Suprapubic skin (tissue), 3 donors: ENCODE measurements around the gene MME.

ENCODE experiments used
- EP300 ChIP-seq: sonication (generic); formaldehyde crosslinking; IDR thresholded peaks from one replicate; pipeline ENCODE4 v1.6.1; 2017; ENCODE audit warnings: antibody characterized with exemption
- TF ChIP-seq, protein P1 (sequence below), 2 donors: fragments of 200-600 bp in 1 of 2; fragments of 450-650 bp in 1 of 2; sonication (generic) in 1 of 2; IDR thresholded peaks; one replicate each; pipeline ENCODE4 v1.5.1; 2016 to 2019; ENCODE audit warnings: antibody characterized with exemption in 2 of 2, mild to moderate bottlenecking in 1 of 2, moderate library complexity in 1 of 2

DNA sequence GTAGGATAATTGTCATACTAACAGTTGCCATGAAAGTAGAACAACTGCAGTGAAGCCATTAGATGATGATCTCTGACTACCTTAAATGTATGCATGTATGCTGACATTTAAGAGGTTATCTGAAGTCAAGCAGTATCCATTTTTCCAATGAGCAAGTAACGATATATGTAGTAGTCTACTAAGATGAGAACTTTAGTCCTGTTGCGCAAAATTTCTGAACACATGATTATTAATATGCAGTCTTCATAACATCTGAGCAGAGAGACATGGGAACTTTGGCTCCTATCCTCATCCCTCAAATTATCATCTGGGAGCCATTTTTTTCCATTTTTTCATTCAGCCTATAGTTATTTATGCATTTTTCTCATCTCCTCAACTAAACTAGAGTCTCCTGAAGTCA lies 79.2 kb downstream of the MME start:
- TF ChIP-seq EP300: no peak
- TF ChIP-seq, protein P1, sequence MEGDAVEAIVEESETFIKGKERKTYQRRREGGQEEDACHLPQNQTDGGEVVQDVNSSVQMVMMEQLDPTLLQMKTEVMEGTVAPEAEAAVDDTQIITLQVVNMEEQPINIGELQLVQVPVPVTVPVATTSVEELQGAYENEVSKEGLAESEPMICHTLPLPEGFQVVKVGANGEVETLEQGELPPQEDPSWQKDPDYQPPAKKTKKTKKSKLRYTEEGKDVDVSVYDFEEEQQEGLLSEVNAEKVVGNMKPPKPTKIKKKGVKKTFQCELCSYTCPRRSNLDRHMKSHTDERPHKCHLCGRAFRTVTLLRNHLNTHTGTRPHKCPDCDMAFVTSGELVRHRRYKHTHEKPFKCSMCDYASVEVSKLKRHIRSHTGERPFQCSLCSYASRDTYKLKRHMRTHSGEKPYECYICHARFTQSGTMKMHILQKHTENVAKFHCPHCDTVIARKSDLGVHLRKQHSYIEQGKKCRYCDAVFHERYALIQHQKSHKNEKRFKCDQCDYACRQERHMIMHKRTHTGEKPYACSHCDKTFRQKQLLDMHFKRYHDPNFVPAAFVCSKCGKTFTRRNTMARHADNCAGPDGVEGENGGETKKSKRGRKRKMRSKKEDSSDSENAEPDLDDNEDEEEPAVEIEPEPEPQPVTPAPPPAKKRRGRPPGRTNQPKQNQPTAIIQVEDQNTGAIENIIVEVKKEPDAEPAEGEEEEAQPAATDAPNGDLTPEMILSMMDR (IDR thresholded peaks at IDR 0.05): no peak
